Erythroblast (primary cell): Measurements from ENCODE around the gene CCNT1.
A peak's percentile ranks its signal among the peaks of the same experiment; 100 is the strongest.
"Not testable (repeated sequence)": the region's sequence is repeated elsewhere in the genome, so short reads cannot be mapped to it uniquely, and the experiment has no call there.

Source experiments
- DNase-seq, 2 experiments: peaks; one replicate each; lab custom pipeline; 2025; lab: John Stamatoyannopoulos, UW
- GATA1 ChIP-seq: IDR thresholded peaks from 2 replicates; pipeline ENCODE4 v1.6.1; 2011; ENCODE audit warnings: low read depth, mild to moderate bottlenecking, control low read depth, low read length, moderate library complexity
- POLR2A ChIP-seq: IDR thresholded peaks from 2 replicates; pipeline ENCODE4 v1.6.1; 2011; ENCODE audit warnings: mild to moderate bottlenecking, low read length

Gene CCNT1

DNA sequence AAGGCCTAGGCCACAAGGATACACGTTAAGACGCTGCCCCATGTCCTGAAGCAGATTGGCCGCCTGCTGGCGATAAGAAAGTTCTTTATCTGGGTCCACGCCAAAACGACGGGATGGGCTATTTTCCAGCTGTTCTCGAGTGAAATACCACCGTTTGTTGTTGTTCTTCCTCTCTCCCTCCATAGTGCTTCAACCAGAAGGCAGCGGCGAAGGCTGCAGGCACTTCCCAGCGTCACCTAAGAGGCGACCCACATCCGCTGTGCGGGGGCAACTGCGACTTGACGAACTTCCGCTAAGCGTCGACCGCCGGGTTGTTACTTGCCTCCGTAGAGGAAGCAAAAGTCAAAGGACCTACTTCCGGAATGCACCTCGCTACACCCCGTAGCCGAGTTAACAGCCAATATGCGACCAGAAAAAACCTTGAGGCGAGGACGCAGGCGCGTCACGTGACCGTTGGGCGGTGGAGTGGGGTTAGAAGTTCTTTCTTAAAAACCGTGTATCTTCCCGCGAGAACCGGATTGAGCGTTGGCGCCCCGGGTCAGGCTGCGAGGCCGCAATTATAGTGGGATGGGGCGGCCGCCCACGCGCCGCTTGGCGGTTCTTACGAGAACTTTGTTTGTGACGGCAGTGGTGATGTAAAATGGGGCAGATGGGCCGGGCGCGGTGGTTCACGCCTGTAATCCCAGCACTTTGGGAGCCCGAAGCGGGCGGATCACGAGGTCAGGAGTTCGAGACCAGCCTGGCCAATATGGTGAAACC is at the start of gene CCNT1:
Gene CCNT1 (minus strand): TSS at position 215 of the 759 bp plus-strand sequence. CDS start 32 bp downstream, at position 183.
- DNase-seq = peak; percentile 100
- TF ChIP-seq POLR2A (peak; percentile 96), GATA1 (no peak)

DNA sequence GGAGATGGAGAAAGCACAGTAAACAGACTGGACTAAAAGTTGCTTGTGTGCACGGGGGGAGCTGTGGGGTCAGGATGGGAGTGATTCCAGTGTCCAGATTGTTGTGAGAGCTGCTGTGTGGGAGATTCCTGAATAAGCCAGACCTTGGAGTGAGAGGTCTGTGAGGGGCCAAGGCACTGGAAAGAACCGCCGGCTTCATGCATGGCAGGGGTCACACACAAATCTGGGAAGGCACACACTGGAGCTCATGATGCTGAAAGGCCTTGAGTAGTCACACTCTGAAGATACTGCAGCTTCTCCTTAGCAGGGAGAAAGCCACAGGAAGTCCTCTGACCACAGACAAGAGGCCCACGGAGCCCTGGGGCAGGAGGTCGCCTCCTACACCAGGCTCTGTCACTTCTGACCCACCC is 49.3 kb upstream of the CCNT1 start:
- DNase-seq = no peak

DNA sequence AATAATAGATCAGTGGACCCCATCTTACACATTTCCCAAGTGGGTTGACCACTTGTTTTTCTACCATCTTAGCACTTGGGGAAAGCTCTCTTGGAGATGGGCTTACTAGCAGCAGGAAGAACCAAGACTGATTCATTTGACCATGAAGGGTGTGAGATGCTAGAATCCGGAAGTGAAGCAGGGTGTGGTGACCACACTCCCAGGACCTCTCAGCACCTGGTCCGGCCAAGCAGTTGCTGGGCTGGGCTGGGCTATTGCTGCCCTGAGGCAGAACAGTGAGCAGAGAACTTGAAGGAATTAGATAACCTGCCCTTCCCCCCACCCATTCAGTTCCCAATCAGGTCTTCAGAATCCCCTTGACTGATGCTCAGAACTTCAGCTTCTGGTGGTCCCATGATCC is 48.0 kb upstream of the CCNT1 start:
- DNase-seq = no peak
- TF ChIP-seq POLR2A (no peak), GATA1 (no peak)

More for the DNA sequence above, 49.3 kb upstream of the CCNT1 start:
- TF ChIP-seq POLR2A (no peak), GATA1 (no peak)

DNA sequence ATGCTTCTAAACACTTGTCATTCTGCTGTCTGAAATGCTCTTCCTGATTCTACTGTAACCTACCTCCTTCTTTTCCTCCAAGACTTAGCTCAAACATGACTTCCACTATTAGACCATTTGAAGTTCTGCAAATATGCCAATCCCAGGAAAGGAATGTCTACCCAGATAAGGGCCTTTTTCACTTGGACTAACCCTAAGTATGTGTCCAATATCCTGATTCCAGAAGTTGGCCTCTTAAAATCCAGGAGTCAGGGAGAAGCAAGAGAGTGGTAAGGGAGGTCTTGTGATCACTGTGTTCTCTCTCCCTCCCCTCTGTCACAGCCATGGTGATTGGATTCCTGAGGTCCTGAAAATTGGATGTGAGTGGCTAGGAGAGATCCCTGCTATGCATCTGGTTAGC is 42.2 kb upstream of the CCNT1 start:
- TF ChIP-seq GATA1 = no peak
- no peak for TF ChIP-seq POLR2A
- no peak for DNase-seq

DNA sequence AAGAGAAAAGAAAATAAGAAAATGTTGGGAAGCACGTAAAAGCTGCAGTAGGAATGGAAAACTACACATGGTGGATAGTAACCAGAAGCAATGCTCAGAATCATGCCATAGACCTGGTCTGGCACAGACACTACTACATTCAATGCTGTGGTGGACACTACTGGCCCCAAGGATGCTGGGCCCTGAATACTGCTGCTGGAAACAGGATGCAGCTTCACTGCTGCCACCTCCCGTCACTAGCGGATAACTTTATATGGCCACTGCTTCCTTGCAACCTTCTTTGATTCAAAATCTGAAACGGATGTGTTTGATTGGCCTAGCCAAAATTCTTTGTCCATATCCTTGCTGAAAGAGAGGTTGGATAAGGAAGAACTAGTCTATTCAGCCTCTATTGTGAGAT is 41.7 kb upstream of the CCNT1 start:
- TF ChIP-seq POLR2A (no peak), GATA1 (no peak)
- DNase-seq = no peak

DNA sequence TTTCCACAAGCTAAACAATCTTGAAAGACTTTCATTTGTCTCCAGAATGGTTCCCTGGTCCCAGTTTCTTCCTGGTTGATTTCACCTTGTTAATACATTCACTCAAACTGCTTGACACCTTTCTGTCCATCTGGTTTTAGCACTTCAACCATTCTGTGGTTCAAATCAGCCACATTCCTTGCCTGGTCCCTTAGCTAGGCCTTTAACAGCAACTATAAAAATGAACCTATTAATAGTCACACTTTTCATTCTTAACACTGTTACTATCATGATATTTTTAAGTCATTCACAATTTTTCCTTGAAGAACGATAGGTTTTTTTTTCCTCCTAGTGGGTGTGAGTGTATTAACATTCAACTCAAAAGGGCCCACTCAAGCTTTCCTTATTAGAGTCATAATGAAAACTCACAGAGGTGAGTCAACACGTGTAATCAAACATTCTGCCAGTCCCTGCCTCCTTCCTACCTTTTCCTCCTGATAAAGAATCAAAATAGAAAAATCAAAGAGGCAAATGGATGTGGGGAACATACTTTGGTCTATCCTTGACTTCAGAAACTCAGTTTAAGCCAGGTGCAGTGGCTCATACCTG is 34.4 kb upstream of the CCNT1 start:
- no peak for TF ChIP-seq GATA1
- no peak for TF ChIP-seq POLR2A
- no peak for DNase-seq

DNA sequence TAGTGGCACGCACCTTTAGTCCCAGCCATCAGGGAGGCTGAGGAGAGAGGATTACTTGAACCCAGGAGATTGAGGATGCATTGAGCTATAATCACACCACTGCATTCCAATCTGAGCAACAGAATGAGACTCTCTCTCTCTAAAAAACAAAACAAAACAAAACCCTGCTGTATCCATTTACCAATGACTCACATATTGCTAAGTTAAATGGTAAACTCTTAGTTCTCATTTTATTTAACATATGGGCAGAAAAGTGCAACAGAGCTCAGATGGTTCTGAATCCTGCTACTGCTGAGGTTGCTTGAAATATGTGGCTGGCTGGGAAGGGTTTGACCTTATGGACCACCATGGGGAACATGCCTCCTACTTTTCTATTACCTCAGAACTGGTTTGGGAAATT is 33.7 kb upstream of the CCNT1 start:
- DNase-seq = no peak
- no peak for TF ChIP-seq GATA1
- TF ChIP-seq POLR2A = no peak

DNA sequence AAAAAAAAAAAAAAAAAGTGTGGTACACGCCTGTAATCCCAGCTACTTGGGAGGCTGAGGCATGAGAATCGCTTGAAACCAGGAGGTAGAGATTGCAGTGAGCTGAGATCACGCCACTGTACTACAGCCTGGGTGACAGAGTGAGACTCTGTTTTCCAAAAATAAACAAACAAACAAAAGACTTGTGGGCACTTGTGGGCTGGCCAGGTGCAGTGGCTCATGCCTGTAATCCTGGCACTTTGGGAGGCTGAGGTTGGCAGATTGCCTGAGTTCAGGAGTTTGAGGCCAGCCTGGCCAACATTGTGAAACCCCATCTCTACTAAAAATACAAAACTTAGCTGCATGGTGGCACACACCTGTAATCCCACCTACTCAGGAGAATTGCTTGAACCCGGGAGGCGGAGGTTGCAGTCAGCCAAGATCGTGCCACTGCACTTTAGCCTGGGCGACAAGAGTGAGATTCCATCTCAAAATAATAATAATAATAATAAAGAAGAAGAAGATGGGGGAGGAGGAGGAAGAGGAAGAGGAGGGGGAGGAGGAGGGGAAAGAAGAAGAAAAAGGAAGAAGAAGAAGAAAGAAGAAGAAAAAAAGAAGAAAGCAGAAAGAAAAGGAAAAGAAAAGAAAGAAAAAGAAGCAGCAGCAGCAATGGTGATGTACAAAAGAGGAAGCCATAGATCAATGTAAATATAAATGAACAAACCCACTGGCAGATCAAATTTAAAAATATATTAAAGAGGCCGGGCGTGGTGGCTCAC is 27.9 kb upstream of the CCNT1 start:
- DNase-seq = no peak
- TF ChIP-seq POLR2A (no peak), GATA1 (no peak)

DNA sequence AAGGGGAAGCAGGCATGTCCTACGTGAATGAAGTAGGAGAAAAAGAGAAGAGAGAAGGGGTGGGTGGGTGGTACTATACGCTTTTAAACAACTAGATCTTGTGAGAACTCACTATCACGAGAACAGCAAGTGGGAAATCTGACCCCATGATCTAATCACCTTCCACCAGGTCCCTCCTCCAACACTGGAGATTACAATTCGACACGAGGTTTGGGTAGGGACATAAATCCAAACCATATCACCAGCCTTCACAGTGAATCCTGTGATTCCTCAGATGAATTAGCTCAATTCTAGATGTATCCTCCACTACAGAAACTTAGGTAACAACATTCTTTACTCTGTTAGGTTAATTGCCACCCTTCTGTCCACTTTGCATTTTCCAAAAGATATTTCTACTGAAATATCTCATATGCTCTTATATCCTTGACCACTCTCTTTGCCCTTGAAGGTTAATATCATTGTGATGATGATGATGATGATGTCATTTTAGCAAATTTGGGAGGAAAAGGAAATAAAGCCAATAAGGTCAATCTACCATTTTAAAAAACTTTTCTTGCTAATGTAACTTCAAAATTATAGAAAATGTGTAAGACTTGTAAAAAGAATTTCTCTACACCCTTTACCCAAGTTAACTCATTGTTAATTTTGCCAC is 23.2 kb upstream of the CCNT1 start:
- TF ChIP-seq POLR2A (no peak), GATA1 (no peak)
- peak in 1 of 2 experiments; percentile 63 for DNase-seq

DNA sequence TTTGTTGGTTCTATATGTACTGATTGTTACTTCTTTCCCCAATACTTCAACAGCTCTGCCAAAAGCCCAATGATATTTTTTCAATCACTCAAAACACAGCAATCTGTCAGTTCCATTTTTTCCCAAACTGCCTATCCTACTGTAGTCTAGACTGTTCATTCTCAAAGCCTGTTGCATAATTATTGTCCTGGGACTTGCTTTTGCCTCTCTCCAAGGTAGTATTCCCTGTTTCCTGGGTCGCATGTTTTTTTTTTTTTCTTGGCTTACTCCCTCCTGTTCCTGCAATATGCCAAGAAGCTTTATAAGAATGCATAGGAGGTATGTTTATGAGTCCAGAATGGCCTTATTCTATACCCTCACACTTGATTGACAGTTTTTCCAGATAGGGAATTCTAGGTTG is 19.9 kb upstream of the CCNT1 start:
- no peak for DNase-seq
- TF ChIP-seq GATA1 (no peak), POLR2A (no peak)

DNA sequence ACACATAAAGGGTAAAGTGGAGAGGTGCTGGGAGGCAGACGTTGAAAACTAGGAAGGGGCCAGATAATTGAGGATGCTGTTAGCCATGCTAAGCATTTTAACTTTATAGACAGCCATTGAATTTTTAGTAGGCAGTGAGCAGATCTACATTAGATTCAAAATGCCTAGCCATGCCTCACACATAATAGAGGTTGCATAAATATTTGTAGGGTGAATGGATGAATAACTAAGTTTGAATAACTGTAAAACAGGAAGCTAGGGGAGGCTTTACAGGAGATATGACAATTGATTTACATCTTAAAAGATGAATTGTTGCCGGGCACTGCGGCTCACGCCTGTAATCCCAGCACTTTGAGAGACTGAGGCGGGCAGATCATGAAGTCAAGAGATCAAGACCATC is 12.3 kb upstream of the CCNT1 start:
- no peak for DNase-seq
- TF ChIP-seq POLR2A (no peak), GATA1 (no peak)

DNA sequence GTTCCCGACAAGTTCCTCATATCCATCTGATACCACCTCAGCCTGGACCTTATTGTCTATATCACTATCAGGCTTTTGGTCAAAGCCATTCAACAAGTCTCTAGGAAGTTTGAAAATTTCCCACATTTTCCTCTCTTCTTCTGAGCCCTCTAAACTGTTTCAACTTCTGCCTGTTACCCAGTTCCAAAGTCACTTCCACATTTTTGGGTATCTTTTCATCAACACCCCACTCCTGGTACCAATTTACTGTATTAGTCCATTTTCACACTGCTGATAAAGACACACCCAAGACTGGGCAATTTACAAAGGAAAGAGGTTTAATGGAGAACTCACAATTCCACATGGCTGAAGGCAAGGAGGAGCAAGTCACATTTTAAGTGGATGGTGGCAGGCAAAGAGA is 4.2 kb upstream of the CCNT1 start:
- not testable (repeated sequence) for DNase-seq

DNA sequence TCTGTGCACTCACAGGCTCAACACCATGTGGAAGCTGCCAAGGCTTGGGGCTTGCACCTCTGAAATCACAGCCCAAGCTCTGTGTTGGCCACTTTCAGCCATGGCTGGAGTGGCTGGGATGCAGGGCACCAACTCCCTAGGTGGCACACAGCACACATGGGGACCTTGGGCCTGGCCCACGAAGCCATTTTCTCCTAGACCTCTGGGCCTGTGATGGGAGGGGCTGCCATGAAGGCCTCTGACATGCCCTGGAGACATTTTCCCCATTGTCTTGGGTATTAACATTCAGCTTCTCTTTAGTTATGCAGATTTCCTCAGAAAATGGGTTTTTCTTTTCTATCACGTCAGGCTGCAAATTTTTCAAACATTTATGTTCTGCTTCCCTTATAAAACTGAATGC is 3.7 kb upstream of the CCNT1 start:
- not testable (repeated sequence) for DNase-seq

DNA sequence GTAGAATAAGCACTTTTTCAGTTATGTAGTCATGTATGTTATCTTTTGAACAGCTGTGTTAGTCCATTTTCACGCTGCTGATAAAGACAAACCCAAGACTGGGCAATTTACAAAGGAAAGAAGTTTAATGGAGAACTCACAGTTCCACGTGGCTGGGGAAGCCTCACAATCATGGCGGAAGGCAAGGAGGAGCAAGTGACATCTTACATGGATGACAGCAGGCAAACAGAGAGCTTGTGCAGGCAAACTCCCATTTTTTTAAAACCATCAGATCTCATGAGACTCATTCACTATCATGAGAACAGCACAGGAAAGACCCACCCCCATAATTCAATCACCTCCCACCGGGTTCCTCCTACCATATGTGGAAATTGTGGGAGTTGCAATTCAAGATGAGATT is 2.5 kb upstream of the CCNT1 start:
- not testable (repeated sequence) for DNase-seq
